Stimulated activated CD8-positive, alpha-beta memory T cell treated with anti-CD3 and anti-CD28 coated beads, Interleukin-2, amount 100 ng/mL, for 48 hours (primary cell): ENCODE measurements around the gene RFTN1.

Experiments
- DNase-seq, 2 donors: peaks; one replicate each; pipeline ENCODE4 v3.0.0-alpha.2; 2020; ENCODE audit warnings: low read depth in 2 of 2

RFTN1 gene

DNA sequence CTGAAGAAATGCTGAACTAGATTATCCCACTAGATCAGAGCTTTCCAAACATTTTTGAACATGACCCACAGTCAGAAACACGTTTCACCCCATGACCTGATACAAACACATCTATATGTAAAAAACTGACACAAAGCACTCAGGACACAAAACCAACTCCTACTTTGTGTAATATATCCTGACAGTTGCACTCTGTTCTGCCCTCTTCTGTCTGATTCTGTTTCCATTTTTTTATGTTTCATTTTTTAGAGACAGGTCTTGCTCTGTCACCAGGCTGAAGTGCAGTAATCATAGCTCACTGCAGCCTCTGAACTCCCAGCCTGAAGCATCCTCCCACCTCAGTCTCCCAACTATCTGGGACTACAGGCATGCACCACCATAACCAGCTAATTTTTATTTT is 15.8 kb upstream of the RFTN1 start:
- DNase-seq = no peak

DNA sequence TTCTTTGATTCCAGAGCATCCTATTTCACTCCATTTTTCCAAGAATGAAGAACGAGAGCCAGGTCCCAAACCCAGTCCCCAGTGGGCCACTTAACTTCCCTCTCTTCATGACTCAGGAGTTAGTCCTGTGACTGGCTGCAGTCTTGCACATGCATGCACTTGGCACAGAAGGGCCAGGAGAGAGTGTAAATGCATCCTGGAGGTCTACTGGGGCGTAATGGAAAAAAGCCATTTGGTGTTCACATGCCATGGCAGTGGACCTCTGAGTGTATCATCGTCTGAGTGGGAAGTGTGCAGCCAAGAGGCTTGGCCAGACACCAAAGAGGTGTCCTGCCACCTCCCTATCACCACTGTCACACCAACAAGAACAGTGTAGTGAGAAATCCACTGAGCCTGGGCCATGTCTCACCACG is 15.1 kb upstream of the RFTN1 start:
- no peak for DNase-seq

DNA sequence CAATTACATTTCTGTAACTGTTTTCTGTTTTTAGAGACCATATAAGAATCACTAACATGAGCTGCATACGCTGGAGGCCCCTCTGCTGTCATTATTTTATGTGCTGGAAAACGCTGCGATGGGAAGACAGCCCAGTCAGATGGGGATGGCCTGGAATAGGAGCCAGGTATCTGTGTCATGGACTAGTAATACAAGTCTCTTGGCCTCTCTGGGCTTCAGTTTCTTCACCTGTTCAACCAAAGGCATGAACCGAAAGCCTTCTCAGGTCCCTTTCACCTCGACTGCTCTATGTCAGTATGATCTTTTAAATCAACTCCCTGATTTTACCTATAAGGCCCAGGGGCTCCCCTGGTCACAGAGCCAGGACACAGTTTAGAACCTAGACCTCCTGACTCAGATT is 14.6 kb upstream of the RFTN1 start:
- DNase-seq = no peak

DNA sequence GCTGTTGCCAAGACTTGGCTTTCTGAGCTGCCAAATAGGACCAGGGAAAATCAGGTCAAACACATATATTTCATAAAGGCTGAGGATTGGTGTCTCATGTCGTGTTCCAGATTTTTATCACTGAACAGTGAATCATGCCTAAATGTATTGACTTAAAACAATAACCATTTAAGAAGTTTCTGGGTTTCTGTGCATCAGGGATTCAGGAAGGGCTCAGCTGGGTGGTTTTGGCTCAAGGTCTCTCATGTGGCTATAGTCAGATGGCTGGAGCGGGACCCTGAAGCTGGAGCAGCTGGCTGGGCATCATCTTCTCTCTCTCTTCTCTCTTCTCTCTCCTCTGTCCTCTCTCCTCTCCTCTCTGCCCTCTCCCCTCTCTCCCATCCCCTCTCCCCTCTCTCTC is 10.7 kb upstream of the RFTN1 start:
- no peak for DNase-seq

DNA sequence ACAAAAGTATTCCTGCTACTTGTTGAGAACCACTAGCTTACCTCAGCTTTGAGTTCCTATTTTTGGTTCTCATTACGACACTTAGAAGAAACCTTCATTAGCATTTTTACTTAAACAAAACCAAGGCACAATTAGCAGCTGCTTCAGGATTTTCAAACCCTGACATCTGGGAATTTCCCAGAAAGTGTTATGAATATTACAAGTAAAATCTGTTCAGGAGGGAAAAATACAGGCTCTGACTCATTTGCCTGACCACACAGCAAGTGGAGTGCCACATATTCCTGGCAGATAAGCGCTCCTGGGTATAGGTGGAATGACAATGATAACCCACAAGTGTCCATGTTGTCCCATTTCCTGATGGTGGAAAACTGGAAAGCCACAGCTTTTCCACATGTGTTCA is 10.3 kb upstream of the RFTN1 start:
- no peak for DNase-seq

DNA sequence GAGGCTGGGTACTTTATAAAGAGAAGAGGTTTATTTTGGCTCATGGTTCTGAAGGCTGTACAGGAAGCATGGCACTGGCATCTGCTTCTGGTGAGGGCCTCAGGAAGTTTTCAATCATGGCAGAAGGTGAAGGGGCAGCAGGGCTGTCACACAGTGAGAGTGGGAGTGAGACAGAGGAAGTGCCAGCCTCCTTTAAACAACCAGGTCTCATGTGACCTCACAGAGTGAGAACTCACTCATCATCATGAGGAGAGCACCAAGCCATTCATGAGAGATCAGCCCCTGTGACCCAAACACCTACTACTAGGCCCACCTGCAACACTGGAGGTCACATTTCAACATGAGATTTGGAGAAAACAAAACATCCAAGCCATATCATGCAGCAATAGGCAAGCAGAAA is 9.3 kb upstream of the RFTN1 start:
- no peak for DNase-seq

DNA sequence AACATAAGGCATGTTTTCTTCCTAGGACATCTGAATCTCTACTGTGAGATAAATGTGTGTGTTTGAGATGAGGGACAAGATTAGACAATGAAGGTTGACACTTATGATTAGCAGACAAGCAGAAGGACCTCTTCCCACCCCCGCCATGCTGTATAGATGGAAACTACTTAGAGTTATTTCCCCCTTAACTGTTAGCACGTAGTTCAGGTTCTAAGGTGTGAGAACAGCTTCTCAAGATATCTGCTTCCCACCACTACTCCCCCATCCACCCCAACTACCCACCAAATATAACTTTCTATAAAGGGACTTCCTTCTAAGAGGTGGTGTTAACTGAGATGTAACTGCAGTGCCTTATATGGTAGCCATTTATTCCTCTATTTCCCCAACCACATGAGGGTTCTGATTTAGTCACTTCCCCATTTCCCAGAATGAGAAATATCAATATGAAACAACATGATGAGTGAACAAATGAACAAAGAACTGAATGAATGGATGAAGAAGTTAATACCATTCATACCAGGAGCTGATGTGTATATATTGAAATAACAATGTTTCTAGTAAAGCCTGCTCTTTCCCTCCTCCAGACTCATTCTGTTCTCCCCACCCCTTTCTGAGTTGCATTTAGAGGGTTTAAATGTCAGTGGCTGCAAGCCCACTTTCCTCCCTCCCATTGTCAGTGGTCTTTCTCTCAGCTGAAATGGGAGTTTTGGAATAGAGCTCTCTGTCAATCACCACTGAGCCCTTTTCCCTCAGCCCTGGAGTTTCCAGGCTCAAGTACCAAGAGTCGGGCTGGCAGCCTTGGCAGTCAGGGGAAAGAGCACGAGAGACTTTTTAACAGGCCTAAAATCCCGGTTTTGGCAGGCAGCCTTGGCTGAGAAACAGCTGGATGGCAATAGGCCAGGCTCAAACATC is 7.7 kb upstream of the RFTN1 start:
- no peak for DNase-seq

DNA sequence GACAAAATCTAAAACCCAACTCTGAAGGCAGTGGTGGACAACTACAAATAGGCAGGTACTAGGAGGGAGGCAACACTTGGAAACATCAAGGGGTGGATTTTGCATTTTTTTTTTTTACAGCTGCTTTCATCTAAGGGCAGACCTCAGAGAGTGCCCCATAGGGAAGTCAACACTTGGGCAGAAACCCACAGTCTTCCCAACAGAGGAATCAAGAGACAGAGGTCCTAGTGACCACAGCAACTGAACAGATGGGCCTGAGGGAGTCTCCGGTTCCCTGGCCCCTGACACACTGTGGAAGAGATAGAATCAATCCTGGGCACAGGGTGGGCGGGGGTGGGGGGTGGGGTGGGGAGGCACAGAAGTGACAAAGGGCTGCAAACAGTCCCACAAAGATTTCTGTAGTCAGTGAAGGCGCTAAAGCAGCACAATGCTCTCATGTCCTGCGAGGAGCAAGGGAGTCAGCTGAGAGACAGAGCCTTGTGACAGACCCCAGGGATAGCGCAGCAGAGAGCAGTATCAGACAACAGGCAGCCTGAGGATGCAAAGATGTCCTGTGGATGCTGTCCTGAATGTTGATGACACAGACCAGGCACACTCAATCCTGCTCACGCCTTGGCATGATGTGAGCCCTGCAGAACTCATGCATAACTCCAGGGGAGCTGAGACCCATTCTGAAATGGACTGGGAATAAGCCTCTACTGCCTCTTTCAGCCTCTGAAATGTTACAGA is 6.9 kb upstream of the RFTN1 start:
- DNase-seq = no peak

DNA sequence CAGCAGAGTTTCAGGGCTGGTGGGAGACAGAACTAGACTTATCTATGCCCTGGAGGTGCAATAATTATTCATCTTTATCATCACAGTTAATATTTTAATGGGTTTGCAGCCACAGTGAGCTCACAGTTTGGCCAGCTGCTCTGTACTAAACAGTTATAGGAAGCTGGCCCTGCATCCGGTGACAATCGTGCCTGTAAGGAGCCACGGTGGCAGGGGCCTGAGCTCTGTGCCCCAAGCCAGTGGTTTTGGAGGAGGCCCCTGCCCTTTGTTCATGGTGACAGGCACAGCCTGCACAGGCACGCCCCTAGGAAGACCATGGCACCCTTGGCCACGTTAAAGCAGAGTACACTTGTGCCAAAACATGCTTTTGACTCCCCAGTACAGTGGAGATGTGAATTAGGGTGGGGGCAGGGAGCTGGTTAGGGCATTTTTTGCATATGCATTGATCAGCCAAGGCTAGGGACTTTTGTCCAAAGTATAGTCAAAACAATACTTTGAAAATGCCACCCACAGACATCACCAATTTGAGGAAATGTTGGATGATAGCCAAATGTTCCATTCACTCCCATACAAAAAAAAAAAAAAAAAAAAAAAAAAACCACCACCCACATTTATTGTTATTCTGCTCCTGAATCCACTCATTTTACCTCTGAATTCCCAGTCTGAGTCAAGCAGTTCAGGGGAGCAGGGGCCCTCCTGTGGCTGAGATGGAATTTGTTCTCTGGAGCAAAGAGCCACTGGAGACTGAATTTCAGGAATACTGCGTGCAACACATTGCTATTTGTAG is 3.4 kb upstream of the RFTN1 start:
- DNase-seq = peak in 1 of 2 donors; percentile 31

DNA sequence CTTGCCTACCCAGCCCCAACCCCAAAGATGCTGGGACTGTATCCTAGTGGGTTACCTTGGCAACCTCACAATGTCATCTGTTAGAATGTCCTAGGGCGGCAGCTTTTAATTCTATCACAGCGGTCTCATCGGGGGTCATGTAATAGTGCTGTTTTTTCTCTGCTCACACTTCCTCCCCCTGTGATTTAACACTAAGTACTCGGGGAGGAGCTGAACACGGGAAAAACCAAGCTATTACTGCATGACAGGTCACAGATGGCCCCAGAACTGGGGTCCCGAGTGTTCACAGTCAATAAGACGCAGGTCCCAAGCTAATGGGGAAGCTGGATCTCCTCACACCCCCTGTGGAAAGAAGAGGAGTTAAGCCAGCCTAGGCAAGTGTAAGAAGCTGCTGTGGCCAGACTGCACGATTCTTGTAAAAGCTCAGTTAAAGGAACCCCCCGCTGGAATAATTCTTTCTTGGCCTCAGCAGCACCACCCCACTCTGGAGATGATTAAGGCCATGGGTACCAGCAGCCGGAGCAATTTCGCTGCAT is 2.5 kb upstream of the RFTN1 start:
- DNase-seq = no peak

DNA sequence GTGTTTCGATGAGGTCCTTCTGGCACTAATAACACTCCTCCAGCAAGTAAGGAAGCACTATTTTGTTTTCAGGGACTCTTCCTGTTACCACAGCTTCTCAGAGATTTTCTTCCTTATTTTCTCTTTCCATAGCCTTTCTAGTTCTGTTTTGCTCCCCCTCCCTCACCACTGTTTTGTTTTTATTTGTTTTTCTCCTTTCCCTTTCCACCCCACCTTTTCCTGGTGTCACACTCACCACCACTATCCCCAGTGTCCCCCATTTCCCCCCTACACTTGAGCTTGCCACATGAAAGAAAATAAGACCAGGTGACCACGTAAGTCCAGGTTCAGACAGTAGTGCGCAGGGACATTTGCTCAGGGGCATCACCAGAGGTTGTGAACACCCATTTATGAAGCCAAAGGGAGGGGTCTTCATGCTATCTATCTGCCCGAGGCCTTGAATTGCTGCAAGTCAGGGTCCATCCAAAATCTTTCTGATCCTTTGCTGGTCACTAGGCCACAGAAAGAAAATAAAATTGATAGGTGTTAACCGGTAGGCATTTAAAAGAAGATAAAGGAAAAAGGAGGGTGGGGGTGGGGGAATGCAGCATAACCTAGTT is 1.4 kb upstream of the RFTN1 start:
- no peak for DNase-seq

DNA sequence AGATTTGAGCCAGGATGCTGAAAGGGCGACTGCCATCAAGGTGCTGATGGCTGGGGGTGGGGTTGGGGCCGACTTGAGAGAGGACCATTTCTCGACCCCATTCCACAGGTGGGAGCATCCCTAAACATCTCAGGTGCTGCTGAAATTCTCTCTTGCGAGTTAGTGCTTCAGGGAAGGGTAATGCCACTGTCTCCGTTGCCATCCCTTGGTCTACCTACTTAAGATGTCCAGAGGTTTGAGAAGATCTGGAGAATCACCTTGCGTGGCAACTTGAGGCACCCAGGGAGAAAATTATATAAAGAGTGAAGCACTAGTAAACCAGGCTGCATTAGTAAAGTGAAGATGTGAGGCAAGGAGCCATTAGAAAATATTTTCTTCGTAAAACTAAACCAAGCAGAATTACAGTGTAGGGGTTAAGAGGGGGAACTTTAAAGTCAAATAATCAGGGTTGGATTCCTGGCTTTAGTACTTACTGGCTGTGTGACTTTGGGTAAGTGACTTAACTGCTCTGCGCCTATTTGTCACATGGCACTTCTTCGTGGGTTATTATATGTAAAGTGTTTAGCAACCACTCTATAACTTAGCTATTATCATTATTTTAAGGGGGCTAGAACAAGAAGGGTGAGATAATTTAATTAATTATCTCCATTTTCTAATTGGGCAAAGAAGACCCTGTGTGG is 662 bp upstream of the RFTN1 start:
- no peak for DNase-seq

DNA sequence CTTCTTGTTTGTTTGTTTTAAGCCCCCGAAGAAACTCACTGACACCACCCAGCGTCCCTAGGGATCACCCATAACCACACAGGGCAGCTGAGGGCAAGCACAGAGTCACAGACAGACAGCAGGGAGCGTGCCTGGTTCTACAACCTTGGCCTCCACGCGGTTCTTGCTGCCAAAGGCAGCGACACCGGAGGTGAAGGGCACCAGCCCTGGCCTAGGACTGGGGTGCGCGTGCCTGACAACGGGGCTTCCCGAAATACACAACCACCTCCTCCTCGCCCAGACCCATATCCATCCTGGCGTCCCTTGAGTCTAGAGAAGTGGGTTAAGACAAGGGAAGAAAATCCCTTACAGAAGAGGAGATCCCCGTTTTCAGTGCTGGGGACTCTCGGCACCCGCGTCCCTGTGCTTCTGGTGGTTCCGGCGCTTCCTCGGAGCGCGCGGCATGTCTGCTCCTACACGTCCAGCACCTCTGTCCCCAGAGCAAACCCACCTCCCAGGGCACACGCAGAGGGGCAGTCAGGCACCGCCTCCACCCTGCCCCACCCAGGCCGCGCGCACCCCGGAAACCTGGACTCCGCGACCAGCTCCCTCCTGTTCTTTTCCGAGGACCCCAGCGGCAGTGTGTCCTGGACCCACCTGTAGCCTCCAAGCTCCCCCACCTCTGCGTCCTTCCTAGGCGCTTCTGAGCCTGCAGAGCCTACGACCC is 911 bp downstream of the RFTN1 start:
- DNase-seq = peak; percentile 32 to 41

DNA sequence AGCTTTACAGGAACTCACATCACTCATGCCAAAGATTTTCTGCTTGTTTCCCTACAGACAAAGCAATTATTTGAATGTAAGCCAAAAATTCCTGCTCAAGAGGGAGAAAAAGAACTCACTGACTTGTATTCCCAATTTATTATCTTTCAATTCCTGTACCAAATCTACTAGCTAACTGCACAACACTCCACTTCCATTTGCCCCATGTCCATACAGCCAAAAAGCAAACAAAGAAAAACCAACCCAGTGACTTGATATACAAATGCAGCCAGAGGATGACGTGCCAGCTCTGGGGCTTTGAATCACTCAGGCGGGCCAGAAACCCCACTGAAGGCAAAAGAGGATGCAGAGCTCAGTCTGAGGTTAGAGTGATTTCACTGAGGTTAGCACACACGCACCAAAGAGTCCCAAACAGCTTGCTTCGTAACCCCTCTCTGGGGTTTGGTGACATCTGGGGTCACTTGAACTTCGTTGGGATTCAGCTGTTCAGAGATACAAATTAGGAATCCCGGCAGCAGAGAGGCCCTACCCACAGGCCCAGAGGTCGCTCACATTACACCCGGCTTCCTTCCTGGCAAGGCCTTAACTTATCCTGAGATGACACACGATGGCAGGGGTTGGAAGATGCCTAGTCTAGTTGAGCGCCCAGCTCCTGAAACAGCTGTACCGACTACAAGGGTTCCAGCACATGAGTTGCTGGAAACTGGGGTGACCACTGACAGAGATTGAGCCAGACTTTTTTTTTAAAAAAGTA is 1.6 kb downstream of the RFTN1 start:
- peak; percentile 57 to 70 for DNase-seq

DNA sequence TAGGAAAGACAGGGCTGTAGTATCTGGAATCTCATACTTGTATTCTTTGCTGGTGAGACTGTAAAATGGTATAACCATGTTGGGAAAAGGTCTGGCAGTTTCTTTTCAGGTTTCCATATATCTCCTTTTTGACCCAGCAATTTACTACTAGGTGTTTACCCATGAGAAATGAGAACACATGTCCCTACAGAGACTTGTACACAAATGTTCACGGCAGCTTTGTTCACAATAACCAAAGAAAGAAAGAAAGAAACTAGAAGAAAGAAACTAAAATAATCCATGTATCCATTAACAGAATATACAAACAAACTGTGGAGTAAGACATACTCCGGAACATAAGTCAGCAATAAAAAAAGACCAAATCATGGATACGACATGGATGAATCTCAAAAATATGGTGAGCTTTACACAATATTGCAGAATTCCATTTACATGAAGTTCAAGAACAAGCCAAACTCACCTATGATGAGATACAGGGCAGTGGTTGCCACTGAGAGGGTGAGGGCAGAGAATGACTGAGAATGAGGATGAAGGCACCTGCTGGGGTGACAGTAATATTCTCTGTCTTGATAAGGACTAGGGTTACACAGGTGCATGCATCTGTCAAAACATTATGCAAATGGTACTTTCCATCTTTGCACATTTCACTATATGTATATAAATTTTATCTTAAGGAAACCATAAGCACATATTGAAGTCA is 2.7 kb downstream of the RFTN1 start:
- DNase-seq = no peak

DNA sequence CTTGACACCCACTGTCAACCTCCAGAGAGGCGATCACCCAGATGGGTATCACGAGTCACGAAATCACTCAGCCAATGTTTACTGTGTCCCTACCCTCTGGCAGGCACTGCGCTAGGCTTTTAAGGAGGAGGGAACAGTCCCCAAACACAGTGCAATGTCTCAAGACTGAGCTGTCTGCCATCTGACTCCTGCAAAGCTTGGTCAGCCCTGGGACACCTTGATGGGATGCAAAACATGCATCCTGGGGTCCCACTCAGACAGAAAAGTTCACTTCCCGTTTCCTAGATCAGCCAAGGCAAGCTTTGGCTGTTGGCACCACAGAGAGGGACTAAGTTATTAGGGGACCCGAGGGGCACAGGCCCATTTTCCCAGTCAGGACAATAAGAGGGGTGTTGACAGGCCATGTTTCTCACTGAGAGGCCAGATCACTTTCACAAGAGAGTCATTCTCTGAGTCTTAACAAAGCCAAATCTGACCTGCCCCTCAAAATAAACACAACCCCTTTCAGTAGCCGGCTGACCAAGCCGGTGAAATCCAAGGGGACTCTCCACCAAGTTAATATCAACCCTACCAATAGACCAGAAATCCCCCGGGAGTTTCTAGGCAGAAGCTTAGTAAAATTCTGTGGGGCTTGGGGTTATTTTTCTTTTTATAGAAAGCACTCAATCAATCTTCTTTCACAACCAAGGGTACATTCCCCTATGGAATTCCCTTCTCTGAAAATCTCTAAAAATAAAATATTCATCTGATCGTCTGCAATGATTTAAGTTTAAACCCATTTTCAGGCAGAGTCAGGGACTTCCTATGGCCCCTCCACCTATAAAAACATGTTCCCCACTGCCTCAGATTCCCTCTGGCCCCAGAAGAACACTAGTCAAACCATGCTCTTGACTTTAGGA is 3.5 kb downstream of the RFTN1 start:
- DNase-seq = no peak

DNA sequence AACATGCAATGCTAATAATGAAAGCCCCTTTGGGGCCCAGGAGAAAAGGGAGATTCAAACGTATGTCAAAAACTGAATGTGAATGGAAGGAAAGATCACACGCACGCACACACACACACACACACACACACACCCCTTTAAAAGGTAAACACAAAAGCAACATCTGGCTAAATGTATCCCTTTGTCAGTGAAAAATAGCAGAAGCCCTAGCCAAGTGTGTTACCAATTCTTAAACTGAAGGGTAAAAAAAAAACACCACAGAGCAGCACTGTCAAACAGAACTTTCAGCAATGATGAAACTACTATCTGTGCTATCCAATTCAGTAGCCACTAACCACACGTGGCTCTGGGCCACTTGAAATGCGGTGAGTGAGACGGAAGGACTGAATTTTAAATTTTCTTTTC is 4.9 kb downstream of the RFTN1 start:
- no peak for DNase-seq

DNA sequence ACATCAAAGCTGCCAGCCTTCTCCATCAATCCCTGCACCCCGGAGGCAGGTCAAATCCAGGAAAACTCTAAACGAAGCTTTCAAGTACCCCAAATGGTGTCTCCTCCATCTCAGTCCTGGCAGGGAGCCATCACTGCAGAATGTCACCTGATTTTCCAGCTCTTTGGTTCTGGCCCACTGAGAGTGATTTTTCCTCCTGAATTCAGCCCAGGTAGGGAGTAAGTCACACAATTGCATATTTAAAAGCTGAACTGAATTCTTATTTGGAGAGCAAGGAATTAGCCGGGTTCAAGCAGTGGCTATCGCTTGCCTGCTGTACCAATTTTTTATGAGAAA is 5.3 kb downstream of the RFTN1 start:
- no peak for DNase-seq
